Large intestine (tissue), 12 donors: Measurements from ENCODE around the gene TAC4. TPM values are rescaled to one million over a fixed set of nuclear protein-coding genes. Genes with fewer than 3 reads are reported as not detected.
A peak's percentile ranks its signal among the peaks of the same experiment; 100 is the strongest.

ENCODE experiments used
- DNase-seq, 2 donors: peaks; one replicate each; pipeline versions ENCODE4 v3.0.0 to v3.0.0-alpha.2; 2013
- H3K27ac ChIP-seq: one replicate; pipeline ENCODE4 v1.5.1; 2013; ENCODE audit warnings: low read length
- H3K27me3 ChIP-seq: 2 replicates; pipeline ENCODE4 v1.6.1; 2013; ENCODE audit warnings: low read length; ENCODE audit not compliant: control insufficient read depth, insufficient read depth
- H3K36me3 ChIP-seq: 2 replicates; pipeline ENCODE4 v1.6.1; 2013; ENCODE audit warnings: low read length; ENCODE audit not compliant: control insufficient read depth, insufficient read depth
- H3K4me1 ChIP-seq: one replicate; pipeline ENCODE4 v1.6.1; 2013; ENCODE audit warnings: low read length; ENCODE audit not compliant: control insufficient read depth, insufficient read depth
- H3K4me3 ChIP-seq: one replicate; pipeline ENCODE4 v1.5.1; 2013; ENCODE audit warnings: low read length
- H3K9me3 ChIP-seq: one replicate; pipeline ENCODE4 v1.6.1; 2013; ENCODE audit warnings: mild to moderate bottlenecking, low read depth, low read length, moderate library complexity; ENCODE audit not compliant: control insufficient read depth
- whole genome bisulfite sequencing: methylation state at CpG from one replicate; pipeline ENCODE4 v1.1.5; 2013; ENCODE audit warnings: low lambda C conversion rate; ENCODE audit not compliant: insufficient coverage; 5-methylcytosine and 5-hydroxymethylcytosine counted together
- long read RNA-seq, 11 donors: transcript quantifications; one replicate each; lab custom pipeline, GENCODE V29; 2026
- polyA plus RNA-seq: library from polyadenylated mRNA; unstranded; fragments of 120-200 nt; gene quantifications from one replicate; pipeline ENCODE4 v1.2.1, GENCODE V29; 2013

The TAC4 gene, protein sequence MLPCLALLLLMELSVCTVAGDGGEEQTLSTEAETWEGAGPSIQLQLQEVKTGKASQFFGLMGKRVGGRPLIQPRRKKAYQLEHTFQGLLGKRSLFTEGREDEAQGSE
- 0.39 TPM for polyA plus RNA-seq
- long read RNA-seq, donor 1: 0 reads
- long read RNA-seq, donor 2: 0 reads
- long read RNA-seq, donor 3: 0 reads
- long read RNA-seq, donor 4: 0 reads
- long read RNA-seq, donor 5: 0 reads
- long read RNA-seq, donor 6: 0 reads
- long read RNA-seq, donor 7: 0 reads
- long read RNA-seq, donor 8: 0 reads
- long read RNA-seq, donor 9: 0 reads
- long read RNA-seq, donor 10: 0 reads
- long read RNA-seq, donor 11: 0 reads

DNA sequence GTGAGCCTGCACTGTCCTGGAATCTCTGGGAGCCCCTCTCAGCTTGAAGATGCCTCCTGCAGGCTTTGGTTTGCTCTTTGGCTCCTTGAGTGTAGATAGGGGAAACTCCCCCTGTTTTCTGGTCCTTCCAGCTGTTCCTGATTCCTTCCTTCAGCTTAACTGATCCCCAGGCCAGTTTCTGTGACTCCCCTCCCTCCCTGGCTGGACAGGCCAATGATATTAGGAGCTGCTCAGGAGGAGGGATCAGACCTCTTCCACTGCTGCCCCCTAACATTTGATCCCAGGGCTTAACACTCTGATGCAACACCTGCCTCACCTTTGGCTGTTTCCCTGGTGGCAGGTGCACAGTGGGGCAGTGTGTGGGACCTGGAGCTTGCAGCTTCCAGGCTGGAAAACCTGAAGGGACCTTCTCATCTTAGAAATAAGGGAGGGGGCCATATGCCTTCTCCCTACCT, at the start of gene TAC4:
Gene TAC4, minus strand, starts transcription at position 51 of the 455 bp plus-strand sequence. CDS start 52 bp downstream, outside the sequence.
- Histone ChIP-seq H3K36me3 (peaks cover 4% of the 10 kb centered on the region), H3K9me3 (no peaks in the 10 kb centered on the region), H3K27me3 (peaks cover 33% of the 10 kb centered on the region), H3K4me1 (peaks cover 18% of the 10 kb centered on the region), H3K27ac (no peak within 1 kb of the TSS), H3K4me3 (no peak within 1 kb of the TSS)
- no peak for DNase-seq

DNA sequence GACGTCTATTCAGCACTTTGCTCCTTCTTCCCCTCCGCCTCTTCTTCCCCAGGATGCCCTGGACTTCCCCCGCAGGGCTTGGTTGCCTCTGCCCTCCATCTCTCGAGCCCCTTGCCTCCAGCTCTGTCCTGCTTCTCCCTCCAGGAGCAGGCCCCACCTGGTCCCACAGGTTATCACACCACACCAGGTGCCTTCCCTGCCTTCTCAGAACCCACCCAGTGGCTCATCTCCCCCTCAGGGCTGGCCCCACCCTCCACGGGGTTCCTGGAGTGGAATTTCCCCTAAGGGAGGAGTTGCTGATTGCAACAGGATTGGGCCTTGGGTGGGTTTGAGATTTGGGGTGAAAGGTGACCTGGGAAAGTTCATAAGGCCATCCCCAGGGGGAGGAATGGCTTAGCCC, 49.0 kb upstream of the TAC4 start:
- Histone ChIP-seq H3K4me1 (no peaks in the 10 kb centered on the region), H3K4me3 (no peak overlapping the region), H3K27ac (no peak overlapping the region), H3K36me3 (no peaks in the 10 kb centered on the region), H3K27me3 (peaks cover 42% of the 10 kb centered on the region), H3K9me3 (no peaks in the 10 kb centered on the region)
- no peak for DNase-seq
- WGBS: no CpG with 5 or more reads among the region's 5 CpGs

DNA sequence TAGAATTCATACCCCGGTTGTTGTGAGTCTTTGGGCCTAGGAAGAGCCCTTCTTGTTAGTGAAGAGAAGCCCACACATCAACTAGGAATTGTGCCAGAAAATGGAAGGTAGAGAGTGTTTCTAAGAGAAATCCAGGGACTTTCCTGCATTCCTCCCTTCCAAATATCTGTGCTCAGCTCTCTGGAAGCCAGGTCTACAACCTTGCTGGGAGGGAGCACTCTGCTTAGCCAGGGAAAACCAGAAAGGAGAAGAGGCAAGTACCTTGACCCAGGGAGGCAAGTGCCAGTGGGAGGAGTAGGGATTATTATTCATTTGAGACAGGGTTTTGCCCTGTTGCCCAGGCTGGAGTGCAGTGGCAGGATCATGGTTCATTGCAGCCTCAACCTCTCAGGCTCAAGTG, 48.4 kb upstream of the TAC4 start:
- H3K9me3 ChIP-seq: no peaks in the 10 kb centered on the region
- WGBS: no CpG with 5 or more reads among the region's 1 CpG
- H3K27me3 ChIP-seq: peaks cover 40% of the 10 kb centered on the region
- H3K4me1 ChIP-seq: no peaks in the 10 kb centered on the region
- H3K36me3 ChIP-seq: no peaks in the 10 kb centered on the region
- no peak overlapping the region for H3K27ac ChIP-seq
- no peak for DNase-seq
- H3K4me3 ChIP-seq: no peak overlapping the region

DNA sequence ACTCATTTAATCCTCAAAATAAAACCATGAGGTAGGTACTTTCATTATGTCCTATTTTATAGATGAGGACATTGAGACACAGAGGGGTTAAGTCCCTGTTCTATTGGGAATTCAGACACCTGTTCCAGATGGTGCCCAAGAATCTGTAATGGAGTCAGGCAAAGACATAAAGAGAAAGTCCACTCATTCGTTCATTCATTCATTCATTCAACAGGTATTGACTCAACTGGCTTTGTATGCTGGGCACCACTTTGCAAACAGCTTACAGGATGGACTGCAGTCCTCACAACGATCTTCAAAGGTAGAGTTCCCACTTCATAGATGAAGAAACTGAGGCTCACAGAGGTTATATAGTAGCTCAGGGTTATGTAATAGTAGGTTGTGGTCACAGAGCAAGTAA, 47.9 kb upstream of the TAC4 start:
- no peak overlapping the region for H3K4me3 ChIP-seq
- H3K9me3 ChIP-seq: no peaks in the 10 kb centered on the region
- peaks cover 40% of the 10 kb centered on the region for H3K27me3 ChIP-seq
- WGBS: no CpG with 5 or more reads among the region's 2 CpGs
- H3K4me1 ChIP-seq: no peaks in the 10 kb centered on the region
- no peak overlapping the region for H3K27ac ChIP-seq
- DNase-seq: no peak
- no peaks in the 10 kb centered on the region for H3K36me3 ChIP-seq

DNA sequence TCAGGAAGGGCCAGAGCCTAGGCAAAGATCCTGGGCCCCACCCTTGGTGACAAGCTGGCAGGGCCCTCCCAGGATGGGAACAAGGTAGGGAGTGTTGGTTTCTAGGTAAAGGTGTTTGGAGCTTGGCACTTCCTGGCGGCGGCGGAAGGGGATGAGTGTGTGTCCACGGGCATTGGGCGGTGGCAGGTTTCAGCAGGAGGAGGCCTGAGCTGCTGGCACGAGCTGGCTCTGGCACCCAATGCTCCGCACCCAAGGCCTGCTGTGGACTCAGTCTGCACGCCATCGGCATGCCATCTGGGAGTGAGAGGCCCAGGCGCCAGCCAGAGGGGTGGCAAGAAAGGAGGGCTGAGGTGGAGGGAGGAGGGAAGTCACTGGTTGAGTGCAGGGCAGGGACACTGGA, 46.9 kb upstream of the TAC4 start:
- no peak for DNase-seq
- Histone ChIP-seq H3K4me1 (peaks cover 2% of the 10 kb centered on the region), H3K27me3 (peaks cover 46% of the 10 kb centered on the region), H3K9me3 (no peaks in the 10 kb centered on the region), H3K27ac (no peak overlapping the region), H3K36me3 (no peaks in the 10 kb centered on the region), H3K4me3 (no peak overlapping the region)
- no CpG with 5 or more reads among the region's 10 CpGs for WGBS

DNA sequence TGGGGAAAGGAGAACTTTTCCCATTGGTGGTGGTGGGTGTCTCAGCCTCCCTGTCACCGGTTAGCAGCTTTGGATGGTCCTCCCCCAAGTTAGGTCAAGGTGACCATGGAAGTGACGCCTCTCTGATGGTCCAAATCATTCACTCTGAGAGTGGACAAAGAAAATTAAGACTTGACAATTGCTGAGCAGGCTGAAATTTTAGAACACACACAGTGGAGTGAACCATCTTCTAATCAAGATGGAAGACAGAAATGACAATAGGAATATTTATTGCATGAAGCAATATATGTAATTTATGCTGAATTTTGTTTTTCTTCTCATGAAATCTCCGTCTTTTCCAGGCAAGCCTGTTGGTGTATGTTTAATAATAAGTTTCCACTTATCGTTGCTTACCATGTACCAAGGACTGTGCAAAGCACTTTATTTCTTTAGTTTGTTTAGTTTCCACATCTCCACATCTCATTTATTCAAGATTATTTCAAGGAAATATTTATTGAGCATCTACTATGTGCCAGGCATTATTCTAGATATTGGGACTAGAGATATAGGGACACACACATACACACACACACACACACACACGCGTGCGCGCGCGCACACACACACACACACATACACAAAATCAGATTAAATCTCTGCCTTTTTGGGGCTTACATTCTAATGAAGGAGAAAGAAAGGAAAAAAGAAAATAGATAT, 44.0 kb upstream of the TAC4 start:
- Histone ChIP-seq H3K4me3 (no peak overlapping the region), H3K36me3 (no peaks in the 10 kb centered on the region), H3K27ac (no peak overlapping the region), H3K4me1 (peaks cover 17% of the 10 kb centered on the region), H3K27me3 (peaks cover 47% of the 10 kb centered on the region), H3K9me3 (no peaks in the 10 kb centered on the region)
- WGBS: 67% methylated on average over 2 of the region's 10 CpGs
- DNase-seq: no peak

DNA sequence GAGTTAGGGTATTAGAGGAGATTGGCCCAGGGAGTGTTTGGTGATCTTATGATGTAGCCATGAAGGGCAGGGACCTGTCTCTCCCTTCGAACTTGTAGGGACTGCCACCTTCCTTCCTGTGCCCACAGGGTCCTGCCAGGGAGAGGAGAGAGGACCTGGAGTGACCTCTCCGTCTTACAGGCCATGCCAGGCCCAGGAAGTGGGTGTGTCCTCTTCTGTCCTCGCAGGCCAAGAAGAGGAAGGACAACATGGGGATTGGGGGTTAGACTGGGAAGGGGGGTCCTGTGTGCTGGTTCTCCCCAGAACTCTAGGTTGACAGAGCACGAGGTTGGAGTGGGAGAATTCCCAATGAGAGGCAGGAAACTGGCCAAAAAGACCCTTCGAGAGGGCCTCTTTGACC, 43.4 kb upstream of the TAC4 start:
- no peaks in the 10 kb centered on the region for H3K36me3 ChIP-seq

DNA sequence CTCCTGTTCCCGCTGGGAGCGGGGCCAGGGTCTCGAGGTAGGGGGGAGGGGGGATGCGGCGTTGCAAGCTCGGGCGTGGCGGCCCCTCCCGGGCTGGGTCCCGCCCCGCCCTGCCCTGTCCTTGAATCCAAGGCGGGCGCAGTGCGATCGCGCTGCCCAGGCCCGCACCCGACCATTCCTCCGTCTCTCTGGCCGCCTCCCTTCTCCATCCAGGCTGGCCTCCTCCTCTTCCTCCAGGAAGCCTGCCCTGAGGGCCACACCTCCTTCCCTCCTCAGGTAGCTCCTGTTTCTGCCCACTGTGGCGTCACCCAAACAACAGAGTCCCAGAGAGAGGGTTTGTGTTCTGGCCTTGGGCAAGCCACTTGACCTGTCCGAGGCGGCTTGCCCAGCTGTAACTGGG, 43.0 kb upstream of the TAC4 start:
- Histone ChIP-seq H3K9me3 (no peaks in the 10 kb centered on the region), H3K27me3 (peaks cover 46% of the 10 kb centered on the region), H3K4me1 (peaks cover 24% of the 10 kb centered on the region), H3K36me3 (no peaks in the 10 kb centered on the region), H3K27ac (no peak overlapping the region), H3K4me3 (no peak overlapping the region)
- no CpG with 5 or more reads among the region's 23 CpGs for WGBS
- DNase-seq: no peak

More for the DNA sequence above, 43.4 kb upstream of the TAC4 start:
- H3K9me3 ChIP-seq: no peaks in the 10 kb centered on the region
- WGBS: no CpG with 5 or more reads among the region's 5 CpGs
- peaks cover 46% of the 10 kb centered on the region for H3K27me3 ChIP-seq
- no peak overlapping the region for H3K4me3 ChIP-seq
- H3K4me1 ChIP-seq: peaks cover 22% of the 10 kb centered on the region
- H3K27ac ChIP-seq: no peak overlapping the region
- no peak for DNase-seq

DNA sequence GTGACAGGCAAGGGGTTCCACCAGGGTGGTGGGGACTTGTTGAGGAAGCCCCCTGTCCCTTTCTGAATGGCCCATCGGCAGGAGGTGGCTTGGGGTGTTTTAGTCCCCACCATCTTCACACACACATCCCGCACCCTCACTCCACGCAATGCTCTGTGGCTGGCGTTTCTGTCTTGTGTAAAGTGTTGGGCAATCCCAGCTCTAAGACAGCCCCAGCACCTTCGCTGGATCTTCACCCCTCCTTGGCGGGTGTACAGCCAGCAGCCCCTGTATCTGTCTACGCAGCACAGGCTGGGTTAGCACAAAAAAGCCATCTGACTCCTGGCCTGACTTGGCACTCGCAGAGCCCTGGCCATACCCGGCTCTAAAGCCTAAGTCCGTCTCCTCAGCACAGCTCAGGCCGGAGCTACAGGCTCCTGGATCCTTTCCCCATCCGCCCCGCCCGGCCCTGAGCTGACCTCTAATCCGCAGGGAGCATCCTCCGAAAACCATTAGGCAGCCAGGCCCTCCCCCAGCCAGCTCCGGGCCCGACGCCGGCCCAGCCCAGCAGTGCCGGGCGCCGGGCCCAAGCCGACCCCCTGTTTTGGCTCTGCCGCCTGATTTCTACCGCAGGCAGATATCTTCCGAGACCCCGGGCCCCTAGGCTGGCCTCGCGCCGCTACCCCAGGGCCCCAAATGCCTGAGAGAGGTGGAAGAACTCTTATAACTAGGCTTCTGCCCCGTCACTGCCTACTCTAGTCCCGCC, 42.4 kb upstream of the TAC4 start:
- Histone ChIP-seq H3K4me1 (peaks cover 24% of the 10 kb centered on the region), H3K27ac (no peak overlapping the region), H3K4me3 (no peak overlapping the region), H3K9me3 (no peaks in the 10 kb centered on the region), H3K36me3 (no peaks in the 10 kb centered on the region), H3K27me3 (peaks cover 44% of the 10 kb centered on the region)
- no CpG with 5 or more reads among the region's 33 CpGs for WGBS
- DNase-seq: peak in 1 of 2 donors; percentile 37

DNA sequence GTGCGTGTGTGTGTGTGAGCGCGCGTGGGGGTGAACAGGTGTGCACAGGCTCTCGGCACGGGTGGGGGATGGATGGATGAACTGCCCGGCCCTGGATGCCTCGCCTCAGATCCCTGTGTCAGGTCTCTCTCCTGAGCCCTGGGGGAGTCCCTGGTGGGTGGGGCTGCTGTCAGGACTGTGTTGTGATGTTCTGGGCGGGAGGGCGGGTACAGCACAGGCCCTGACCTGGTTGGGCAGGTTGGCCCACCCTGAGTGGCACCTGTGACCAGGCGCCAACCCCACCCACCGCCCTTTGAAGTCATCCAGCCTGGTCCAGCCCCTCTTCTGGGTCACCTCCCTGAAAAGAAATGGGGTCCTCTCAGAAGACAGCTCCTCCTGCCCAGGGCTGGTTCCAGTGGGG, 41.6 kb upstream of the TAC4 start:
- H3K4me3 ChIP-seq: no peak overlapping the region
- H3K4me1 ChIP-seq: peaks cover 24% of the 10 kb centered on the region
- H3K27me3 ChIP-seq: peaks cover 38% of the 10 kb centered on the region
- no CpG with 5 or more reads among the region's 12 CpGs for WGBS
- H3K27ac ChIP-seq: no peak overlapping the region
- H3K9me3 ChIP-seq: no peaks in the 10 kb centered on the region
- DNase-seq: no peak
- H3K36me3 ChIP-seq: no peaks in the 10 kb centered on the region
